Measurements from ENCODE around the gene FGF14.

GRCh38 chr13:102177431-102177830, 224.4 kb downstream of the FGF14 start:
- TF ChIP-seq CTCF (IDR thresholded peaks at IDR 0.05) = no peak
- no peak for TF ChIP-seq EP300 (IDR thresholded peaks at IDR 0.05; ENCODE audit: low read depth)
